Measurements from ENCODE around the gene DENND4C.
A peak's percentile ranks its signal among the peaks of the same experiment; 100 is the strongest.

The DENND4C gene

GRCh38 chr9:19405771-19406170, 175.3 kb downstream of the DENND4C start:
- H4K20me1 ChIP-seq (ENCODE audit: insufficient read depth, low read length), result no peaks in the 10 kb centered on the region
- H3K4me2 ChIP-seq (ENCODE audit: low read length), result no peak overlapping the region
- TF ChIP-seq EZH2phosphoT487 (IDR thresholded peaks at IDR 0.05; ENCODE audit: low read depth) (no peak), CTCF (IDR thresholded peaks at IDR 0.05; ENCODE audit: low read depth, low read length) (no peak)
- H3K79me2 ChIP-seq (ENCODE audit: low read length), result no peaks in the 10 kb centered on the region
- no peak overlapping the region for H2AFZ ChIP-seq (ENCODE audit: low read depth, low read length)
- no peak overlapping the region for H3K4me3 ChIP-seq (ENCODE audit: low read length)
- no peaks in the 10 kb centered on the region for H3K9me3 ChIP-seq (ENCODE audit: insufficient read depth, low read length)
- no peak overlapping the region for H3K27ac ChIP-seq (ENCODE audit: low read length)
- peaks cover 12% of the 10 kb centered on the region for H3K27me3 ChIP-seq (ENCODE audit: low read depth, low read length)
- no peaks in the 10 kb centered on the region for H3K36me3 ChIP-seq (replicated peaks; ENCODE audit: low read depth, low read length)
- H3K9ac ChIP-seq (ENCODE audit: low read length), result no peak overlapping the region
- 0 out of 2 replicates have a peak, but pooled peaks cover 3% of the 10 kb centered on the region for H3K4me1 ChIP-seq (ENCODE audit: low read length)

GRCh38 chr9:19408316-19408692, 177.8 kb downstream of the DENND4C start:
- peak overlapping the region; percentile 97 for H3K4me3 ChIP-seq (ENCODE audit: low read length)
- H2AFZ ChIP-seq (ENCODE audit: low read depth, low read length), result peak overlapping the region; percentile 89; the same call in 1 of the 2 replicates
- H3K27ac ChIP-seq (ENCODE audit: low read length), result no peak overlapping the region

GRCh38 chr9:19408693-19409400, 178.4 kb downstream of the DENND4C start, which contains the start of gene ACER2:
Gene ACER2, plus strand, starts transcription at chr9:19409009. Its CDS starts 76 bp downstream, at chr9:19409085.
- peaks cover 12% of the 10 kb centered on the region for H3K27me3 ChIP-seq (ENCODE audit: low read depth, low read length)
- no peaks in the 10 kb centered on the region for H3K9me3 ChIP-seq (ENCODE audit: insufficient read depth, low read length)
- no peaks in the 10 kb centered on the region for H3K36me3 ChIP-seq (replicated peaks; ENCODE audit: low read depth, low read length)
- H2AFZ ChIP-seq (ENCODE audit: low read depth, low read length), result peak within 1 kb of the TSS; percentile 89
- TF ChIP-seq EZH2phosphoT487 (IDR thresholded peaks at IDR 0.05; ENCODE audit: low read depth) (no peak), CTCF (IDR thresholded peaks at IDR 0.05; ENCODE audit: low read depth, low read length) (peak; percentile 18; the same call in 1 of the 2 replicates)
- peak within 1 kb of the TSS; percentile 100 for H3K4me2 ChIP-seq (ENCODE audit: low read length)
- no peaks in the 10 kb centered on the region for H4K20me1 ChIP-seq (ENCODE audit: insufficient read depth, low read length)
- 0 out of 2 replicates have a peak, but pooled peaks cover 3% of the 10 kb centered on the region for H3K4me1 ChIP-seq (ENCODE audit: low read length)
- no peak within 1 kb of the TSS for H3K27ac ChIP-seq (ENCODE audit: low read length)
- peak within 1 kb of the TSS; percentile 70 for H3K9ac ChIP-seq (ENCODE audit: low read length)
- H3K79me2 ChIP-seq (ENCODE audit: low read length), result no peaks in the 10 kb centered on the region
- H3K4me3 ChIP-seq (ENCODE audit: low read length), result peak within 1 kb of the TSS; percentile 97

More at GRCh38 chr9:19408316-19408692, 177.8 kb downstream of the DENND4C start:
- H3K9ac ChIP-seq (ENCODE audit: low read length), result peak overlapping the region; percentile 70; the same call in 1 of the 2 replicates
- peaks cover 12% of the 10 kb centered on the region for H3K27me3 ChIP-seq (ENCODE audit: low read depth, low read length)
- no peaks in the 10 kb centered on the region for H3K9me3 ChIP-seq (ENCODE audit: insufficient read depth, low read length)
- no peak for TF ChIP-seq CTCF (IDR thresholded peaks at IDR 0.05; ENCODE audit: low read depth, low read length)
- no peak for TF ChIP-seq EZH2phosphoT487 (IDR thresholded peaks at IDR 0.05; ENCODE audit: low read depth)
- peak overlapping the region; percentile 100 for H3K4me2 ChIP-seq (ENCODE audit: low read length)
- no peaks in the 10 kb centered on the region for H4K20me1 ChIP-seq (ENCODE audit: insufficient read depth, low read length)
- H3K36me3 ChIP-seq (replicated peaks; ENCODE audit: low read depth, low read length), result no peaks in the 10 kb centered on the region
- H3K4me1 ChIP-seq (ENCODE audit: low read length), result 0 out of 2 replicates have a peak, but pooled peaks cover 3% of the 10 kb centered on the region
- H3K79me2 ChIP-seq (ENCODE audit: low read length), result no peaks in the 10 kb centered on the region

- 0 out of 2 replicates have a peak, but pooled peaks cover 3% of the 10 kb centered on the region for H3K4me1 ChIP-seq (ENCODE audit: low read length)
- H3K27ac ChIP-seq (ENCODE audit: low read length), result no peak overlapping the region
- H3K4me2 ChIP-seq (ENCODE audit: low read length), result peak overlapping the region; percentile 100
- no peak for TF ChIP-seq CTCF (IDR thresholded peaks at IDR 0.05; ENCODE audit: low read depth, low read length)
- TF ChIP-seq EZH2phosphoT487 (IDR thresholded peaks at IDR 0.05; ENCODE audit: low read depth), result no peak
- H4K20me1 ChIP-seq (ENCODE audit: insufficient read depth, low read length), result no peaks in the 10 kb centered on the region
- peak overlapping the region; percentile 89 for H2AFZ ChIP-seq (ENCODE audit: low read depth, low read length)
- peaks cover 12% of the 10 kb centered on the region for H3K27me3 ChIP-seq (ENCODE audit: low read depth, low read length)
- H3K9me3 ChIP-seq (ENCODE audit: insufficient read depth, low read length), result no peaks in the 10 kb centered on the region
- H3K79me2 ChIP-seq (ENCODE audit: low read length), result no peaks in the 10 kb centered on the region
- H3K9ac ChIP-seq (ENCODE audit: low read length), result peak overlapping the region; percentile 70
- H3K4me3 ChIP-seq (ENCODE audit: low read length), result peak overlapping the region; percentile 97
- no peaks in the 10 kb centered on the region for H3K36me3 ChIP-seq (replicated peaks; ENCODE audit: low read depth, low read length)
Observed at GRCh38 chr9:19409401-19410194, 179.1 kb downstream of the DENND4C start.
